Immature natural killer cell (primary cell): Measurements from ENCODE around the gene CCDC7. TPM values are rescaled to one million over a fixed set of nuclear protein-coding genes. Genes with fewer than 3 reads are reported as not detected.

Experiments used
- DNase-seq, 3 donors: peaks; one replicate each; pipeline ENCODE4 v3.0.0; 2022; ENCODE audit warnings: mixed read lengths in 1 of 3
- H3K27ac Mint-ChIP-seq, 6 donors: one replicate each; pipeline ENCODE4 v1.8.0; 2020; ENCODE audit warnings: mixed read lengths in 6 of 6, mild to moderate bottlenecking in 5 of 6, inconsistent platforms in 4 of 6, moderate library complexity in 3 of 6
- H3K27me3 Mint-ChIP-seq, 3 donors: one replicate each; pipeline ENCODE4 v1.8.0; 2020 to 2021; ENCODE audit warnings: low read depth in 3 of 3, mild to moderate bottlenecking in 3 of 3, mixed read lengths in 3 of 3, moderate library complexity in 3 of 3, inconsistent platforms in 1 of 3
- H3K36me3 Mint-ChIP-seq, 3 donors: one replicate each; pipeline ENCODE4 v1.8.0; 2020; ENCODE audit warnings: mixed read lengths in 3 of 3, inconsistent platforms in 2 of 3, mild to moderate bottlenecking in 2 of 3
- H3K4me1 Mint-ChIP-seq, 2 donors: one replicate each; pipeline ENCODE4 v1.8.0; 2020; ENCODE audit warnings: inconsistent platforms in 2 of 2, mild to moderate bottlenecking in 2 of 2, mixed read lengths in 2 of 2, moderate library complexity in 1 of 2
- H3K4me3 Mint-ChIP-seq, 5 donors: one replicate each; pipeline ENCODE4 v1.8.0; 2020; ENCODE audit warnings: mild to moderate bottlenecking in 5 of 5, mixed read lengths in 5 of 5, inconsistent platforms in 3 of 5, moderate library complexity in 3 of 5
- H3K9me3 Mint-ChIP-seq, 6 donors: one replicate each; pipeline ENCODE4 v1.8.0; 2020; ENCODE audit warnings: mild to moderate bottlenecking in 6 of 6, mixed read lengths in 6 of 6, inconsistent platforms in 4 of 6, moderate library complexity in 3 of 6
- polyA plus RNA-seq, 3 donors: library from polyadenylated mRNA; unstranded; fragments of 300-500 nt; fragmentation: Illumina TruSeq; gene quantifications; one replicate each; pipeline ENCODE4 v1.2.3, GENCODE V29; 2021

Gene CCDC7
- polyA plus RNA-seq, 3 donors from 2014 or later = 2.1 to 17.3 (median 8.9) TPM

DNA sequence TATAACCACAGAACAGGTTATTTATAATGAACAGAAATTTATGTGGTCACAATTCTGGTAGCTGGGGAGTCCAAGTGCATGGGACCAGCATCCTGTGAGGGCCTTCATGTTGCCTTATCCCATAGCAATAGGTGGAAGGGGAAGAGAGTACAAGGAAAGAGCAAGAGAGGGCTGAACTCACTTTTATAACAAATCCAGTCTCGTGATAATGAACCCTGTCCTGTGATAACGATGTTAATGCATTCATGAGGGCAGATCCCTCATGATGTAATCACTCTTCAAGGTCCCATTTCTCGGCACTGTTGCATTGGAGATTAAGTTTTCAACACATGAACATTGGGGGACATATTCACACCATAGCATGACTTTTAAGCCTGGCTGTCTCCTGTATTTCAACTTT lies 27.4 kb upstream of the CCDC7 start:
- Mint-ChIP-seq H3K4me3 (no peak overlapping the region), H3K27me3 (peaks cover 3 to 10% (median 3%) of the 10 kb centered on the region in 3 donors), H3K36me3 (peaks cover 0 to 6% (median 5%) of the 10 kb centered on the region in 3 donors), H3K9me3 (peaks cover 0 to 14% (median 7%) of the 10 kb centered on the region in 6 donors), H3K27ac (no peak overlapping the region), H3K4me1 (no peaks in the 10 kb centered on the region)
- no peak for DNase-seq

DNA sequence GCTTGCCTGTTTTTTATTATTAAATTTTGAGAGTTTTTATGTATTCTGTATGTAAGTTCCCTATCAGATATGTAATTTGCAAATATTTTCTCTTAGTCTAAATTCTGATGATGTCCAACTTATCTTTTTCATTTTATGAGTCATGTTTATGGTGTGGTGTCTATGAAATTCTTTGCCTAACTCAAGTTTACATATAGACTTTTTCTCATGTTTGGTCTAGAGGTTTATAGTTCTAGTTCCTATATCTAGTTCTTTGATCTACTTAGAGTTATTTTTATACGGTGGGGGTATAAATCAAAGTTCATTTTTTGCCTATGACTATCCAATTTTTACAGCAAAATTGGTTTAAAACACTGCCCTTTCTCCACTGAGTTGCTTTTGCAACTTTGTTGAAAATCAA lies 26.3 kb upstream of the CCDC7 start:
- H3K9me3 Mint-ChIP-seq = peaks cover 0 to 17% (median 10%) of the 10 kb centered on the region in 6 donors
- peaks cover 3 to 10% (median 4%) of the 10 kb centered on the region in 3 donors for H3K27me3 Mint-ChIP-seq
- no peak overlapping the region for H3K4me3 Mint-ChIP-seq
- no peak overlapping the region for H3K27ac Mint-ChIP-seq
- no peaks in the 10 kb centered on the region for H3K4me1 Mint-ChIP-seq
- peaks cover 3 to 6% (median 5%) of the 10 kb centered on the region in 3 donors for H3K36me3 Mint-ChIP-seq
- no peak for DNase-seq

DNA sequence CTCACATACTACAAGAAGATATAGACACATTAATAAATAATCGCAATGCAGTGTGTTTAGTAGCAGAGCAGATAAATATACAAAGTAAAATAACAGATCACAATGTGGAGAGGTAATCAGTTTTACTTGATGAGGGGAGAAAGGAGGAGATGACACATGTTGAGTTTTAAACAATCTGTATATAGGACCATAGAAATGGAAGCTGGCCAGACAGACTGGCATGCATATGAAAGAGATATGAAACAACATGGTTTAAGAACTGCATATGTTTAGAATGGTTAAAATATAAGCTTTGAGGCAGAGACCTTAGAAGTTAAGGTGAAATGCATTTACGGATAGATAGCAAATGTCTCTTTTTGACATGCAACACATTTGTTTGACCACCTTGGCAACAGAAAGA lies 19.8 kb upstream of the CCDC7 start:
- peaks cover 3 to 6% (median 5%) of the 10 kb centered on the region in 3 donors for H3K36me3 Mint-ChIP-seq
- DNase-seq = no peak
- peaks cover 2 to 13% (median 2%) of the 10 kb centered on the region in 3 donors for H3K27me3 Mint-ChIP-seq
- H3K9me3 Mint-ChIP-seq = peaks cover 0 to 17% (median 10%) of the 10 kb centered on the region in 6 donors
- no peak overlapping the region for H3K4me3 Mint-ChIP-seq
- no peaks in the 10 kb centered on the region for H3K4me1 Mint-ChIP-seq
- H3K27ac Mint-ChIP-seq = no peak overlapping the region

DNA sequence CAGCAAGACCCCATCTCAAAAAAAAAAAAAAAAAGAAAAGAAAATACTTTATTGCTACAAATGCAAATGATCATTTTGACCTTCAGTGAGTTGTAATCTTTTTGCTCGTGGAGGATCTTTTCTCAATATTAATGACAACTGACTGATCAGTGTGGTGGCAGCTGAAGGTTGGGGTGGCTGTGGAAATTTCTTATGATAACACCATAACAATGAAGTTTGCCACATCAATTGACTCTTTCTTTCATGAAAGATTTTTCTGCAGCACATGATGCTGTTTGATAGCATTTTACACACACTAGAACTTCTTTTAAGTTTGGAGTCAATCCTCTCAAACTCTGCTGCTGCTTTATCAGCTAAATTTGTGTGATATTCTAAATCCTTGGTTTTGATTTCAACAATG lies 12.4 kb upstream of the CCDC7 start:
- Mint-ChIP-seq H3K27ac (no peak overlapping the region), H3K4me3 (no peak overlapping the region), H3K36me3 (no peaks in the 10 kb centered on the region), H3K9me3 (peaks cover 0 to 4% (median 0%) of the 10 kb centered on the region in 6 donors), H3K27me3 (peaks cover 0 to 11% (median 1%) of the 10 kb centered on the region in 3 donors), H3K4me1 (no peaks in the 10 kb centered on the region)
- DNase-seq = no peak

DNA sequence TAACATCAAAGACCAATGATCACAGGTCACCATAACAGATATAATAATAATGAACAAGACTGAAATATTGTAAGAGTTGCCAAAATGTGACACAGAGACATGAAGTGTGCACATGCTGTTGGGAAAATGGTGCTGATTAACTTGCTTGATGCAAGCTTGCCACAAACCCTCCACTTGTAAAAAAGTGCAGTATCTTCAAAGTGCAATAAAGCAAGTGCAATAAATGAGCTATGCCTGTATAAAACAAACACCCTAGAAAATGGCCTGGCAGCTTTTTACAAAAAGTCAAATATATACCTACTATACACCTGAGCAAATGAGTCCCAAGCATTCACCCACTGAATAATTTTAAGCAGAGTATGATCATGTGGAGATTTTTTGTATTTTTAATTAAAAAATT lies 9.7 kb upstream of the CCDC7 start:
- H3K4me1 Mint-ChIP-seq = no peaks in the 10 kb centered on the region
- no peak for DNase-seq
- no peak overlapping the region for H3K27ac Mint-ChIP-seq
- H3K36me3 Mint-ChIP-seq = no peaks in the 10 kb centered on the region
- H3K4me3 Mint-ChIP-seq = no peak overlapping the region
- H3K9me3 Mint-ChIP-seq = peaks cover 0 to 4% (median 0%) of the 10 kb centered on the region in 6 donors
- peaks cover 1 to 11% (median 2%) of the 10 kb centered on the region in 3 donors for H3K27me3 Mint-ChIP-seq

DNA sequence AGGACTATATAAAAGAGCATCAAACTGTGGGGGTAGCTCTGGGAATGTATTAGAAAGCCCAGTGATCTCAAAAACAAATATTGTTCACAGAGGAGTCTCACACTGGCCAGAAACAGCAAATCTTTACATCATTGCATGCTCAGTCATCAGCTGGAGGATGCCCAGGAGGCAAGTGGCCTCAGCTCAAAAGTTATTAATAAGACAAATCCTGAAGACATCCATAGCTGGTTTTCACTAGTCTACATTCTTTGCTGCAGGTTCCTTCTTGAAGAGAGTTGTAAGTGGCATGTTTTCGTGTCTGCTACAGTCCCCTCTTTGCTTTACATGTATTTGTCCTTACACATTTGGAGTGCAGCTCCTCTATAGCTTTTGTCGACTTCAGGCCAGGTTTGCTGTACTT lies 8.6 kb upstream of the CCDC7 start:
- no peak overlapping the region for H3K27ac Mint-ChIP-seq
- DNase-seq = no peak
- peaks cover 0 to 4% (median 0%) of the 10 kb centered on the region in 6 donors for H3K9me3 Mint-ChIP-seq
- no peaks in the 10 kb centered on the region for H3K4me1 Mint-ChIP-seq
- no peaks in the 10 kb centered on the region for H3K36me3 Mint-ChIP-seq
- H3K4me3 Mint-ChIP-seq = no peak overlapping the region
- H3K27me3 Mint-ChIP-seq = peaks cover 1 to 11% (median 2%) of the 10 kb centered on the region in 3 donors

DNA sequence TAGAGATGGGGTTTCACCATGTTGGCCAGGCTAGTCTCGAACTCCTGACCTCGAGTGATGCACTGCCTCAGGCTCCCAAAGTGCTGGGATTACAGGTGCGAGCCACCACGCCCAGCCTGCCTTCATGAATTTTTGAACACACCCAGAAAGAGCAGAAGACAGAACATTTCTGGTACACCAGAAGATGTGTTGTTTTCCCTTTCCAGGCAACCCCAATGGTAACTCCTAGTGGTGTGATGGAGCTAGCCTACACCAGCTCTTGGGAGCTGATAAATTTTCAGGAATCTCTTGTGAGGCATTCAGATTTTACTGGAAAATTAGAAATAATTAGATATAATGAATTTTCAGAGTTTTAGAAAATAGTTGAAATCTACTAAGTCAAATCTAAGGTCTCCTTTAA lies 904 bp upstream of the CCDC7 start:
- Mint-ChIP-seq H3K27ac (peak overlapping the region; percentile 97 to 100 (median 98)), H3K27me3 (peaks cover 4 to 7% (median 4%) of the 10 kb centered on the region in 3 donors), H3K36me3 (peaks cover 0 to 3% (median 0%) of the 10 kb centered on the region in 3 donors), H3K4me3 (peak overlapping the region; percentile 90 to 97 (median 95)), H3K9me3 (no peaks in the 10 kb centered on the region), H3K4me1 (peaks cover 16 to 26% of the 10 kb centered on the region in 2 donors)
- no peak for DNase-seq

DNA sequence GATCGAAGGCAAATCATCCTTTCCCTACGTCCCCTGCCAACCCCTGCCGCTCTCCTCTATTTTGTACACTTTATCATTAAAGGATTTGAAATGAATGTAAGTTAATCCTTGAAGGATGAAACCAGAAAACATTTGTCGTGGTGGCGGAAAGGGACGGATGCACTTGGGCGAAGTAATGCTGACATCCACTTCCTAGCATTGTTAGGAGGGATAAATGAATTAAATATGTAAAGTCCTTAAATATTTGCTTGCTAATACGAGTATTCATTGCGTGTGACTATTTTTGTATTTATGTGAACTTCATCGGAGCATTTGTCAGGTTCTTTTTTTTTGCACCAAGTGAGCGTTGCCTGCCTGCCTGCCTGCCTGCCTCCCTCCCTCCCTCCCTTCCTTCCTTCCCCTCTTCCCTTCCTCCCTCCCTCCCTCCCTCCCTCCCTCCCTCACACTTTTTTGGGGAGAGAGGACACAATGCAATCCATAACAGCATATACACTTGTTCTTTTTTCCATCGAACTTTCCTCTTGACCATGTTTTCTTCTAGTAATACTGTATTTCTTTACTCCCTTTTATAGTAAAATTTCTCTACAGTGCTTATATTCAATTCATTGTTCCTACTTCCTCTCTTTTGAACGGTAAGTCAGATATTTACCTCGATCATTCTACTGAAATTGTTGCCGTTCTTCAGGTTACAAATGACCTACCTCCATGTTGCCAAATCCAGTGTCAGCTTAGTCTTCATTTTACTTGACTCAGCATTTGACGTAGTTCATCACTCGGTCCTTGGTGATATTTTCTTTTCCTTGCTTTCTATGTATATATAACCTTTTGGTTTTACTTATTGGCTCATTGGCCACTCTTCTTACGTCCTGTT lies 831 bp downstream of the CCDC7 start:
- peaks cover 2 to 7% (median 4%) of the 10 kb centered on the region in 3 donors for H3K27me3 Mint-ChIP-seq
- peak in 1 of 3 donors; percentile 10 for DNase-seq
- peaks cover 0 to 9% (median 2%) of the 10 kb centered on the region in 3 donors for H3K36me3 Mint-ChIP-seq
- H3K27ac Mint-ChIP-seq = peak overlapping the region; percentile 93 to 100 (median 98)
- peak overlapping the region; percentile 90 to 97 (median 95) for H3K4me3 Mint-ChIP-seq
- H3K9me3 Mint-ChIP-seq = no peaks in the 10 kb centered on the region
- peaks cover 16 to 26% of the 10 kb centered on the region in 2 donors for H3K4me1 Mint-ChIP-seq

DNA sequence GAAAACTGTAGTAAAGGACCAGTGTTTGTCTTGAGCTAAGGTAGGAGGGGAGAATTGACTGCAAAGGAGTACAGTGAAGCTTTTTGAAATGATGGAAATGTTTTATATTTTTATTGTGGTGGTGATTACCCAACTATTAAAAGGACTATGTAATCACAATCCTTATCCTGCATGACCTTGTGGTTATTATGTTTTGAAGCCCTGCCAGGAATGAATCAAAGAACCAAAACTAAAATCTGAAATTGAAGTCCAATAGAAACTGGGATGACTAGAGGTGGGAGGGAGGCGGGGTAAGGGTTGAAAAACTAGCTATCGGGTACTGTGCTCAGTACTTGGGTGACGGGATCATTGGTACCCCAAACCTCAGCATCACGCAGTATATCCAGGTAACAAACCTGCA lies 8.2 kb downstream of the CCDC7 start:
- Mint-ChIP-seq H3K9me3 (no peaks in the 10 kb centered on the region), H3K27me3 (peaks cover 0 to 2% (median 0%) of the 10 kb centered on the region in 3 donors), H3K36me3 (peaks cover 24 to 40% (median 31%) of the 10 kb centered on the region in 3 donors), H3K27ac (no peak overlapping the region), H3K4me3 (no peak overlapping the region), H3K4me1 (peaks cover 10 to 17% of the 10 kb centered on the region in 2 donors)
- no peak for DNase-seq

DNA sequence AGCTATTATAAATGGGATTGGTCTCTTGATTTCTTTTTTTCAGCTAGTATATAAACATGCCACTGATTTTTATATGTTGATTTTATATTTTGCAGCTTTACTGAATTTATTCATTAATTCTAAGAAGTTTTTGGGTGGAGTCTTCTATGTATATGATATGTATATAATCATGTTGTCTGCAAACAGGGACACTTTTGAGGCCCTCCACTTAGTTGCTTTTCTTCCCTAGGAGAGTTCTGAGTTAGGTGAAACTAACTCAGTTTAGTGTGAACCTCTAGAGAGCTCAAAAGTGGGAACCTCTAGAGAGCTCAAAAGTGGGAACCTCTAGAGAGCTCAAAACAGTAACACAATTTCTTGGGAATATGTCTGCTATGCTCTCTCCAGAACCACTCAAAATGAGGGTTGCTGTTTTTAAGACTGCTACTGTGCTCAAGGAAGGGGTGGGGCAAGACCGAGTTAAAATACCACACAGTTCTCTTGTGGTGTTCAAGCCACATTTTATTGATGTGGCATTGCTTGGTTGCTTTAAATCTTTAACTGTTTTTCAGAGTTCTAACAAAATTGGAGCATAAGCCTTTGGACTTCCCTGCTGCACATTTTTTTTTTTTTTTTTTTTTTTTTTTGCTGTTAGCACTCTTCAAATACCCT lies 13.2 kb downstream of the CCDC7 start:
- H3K27ac Mint-ChIP-seq = peak overlapping the region in 5 of 6 donors; percentile 3 to 62 (median 15)
- peaks cover 18 to 22% (median 19%) of the 10 kb centered on the region in 3 donors for H3K36me3 Mint-ChIP-seq
- peak; percentile 26 to 52 (median 38) for DNase-seq
- H3K27me3 Mint-ChIP-seq = no peaks in the 10 kb centered on the region
- no peaks in the 10 kb centered on the region for H3K9me3 Mint-ChIP-seq
- H3K4me1 Mint-ChIP-seq = peaks cover 16 to 32% of the 10 kb centered on the region in 2 donors
- peak overlapping the region; percentile 29 to 46 (median 42) for H3K4me3 Mint-ChIP-seq

DNA sequence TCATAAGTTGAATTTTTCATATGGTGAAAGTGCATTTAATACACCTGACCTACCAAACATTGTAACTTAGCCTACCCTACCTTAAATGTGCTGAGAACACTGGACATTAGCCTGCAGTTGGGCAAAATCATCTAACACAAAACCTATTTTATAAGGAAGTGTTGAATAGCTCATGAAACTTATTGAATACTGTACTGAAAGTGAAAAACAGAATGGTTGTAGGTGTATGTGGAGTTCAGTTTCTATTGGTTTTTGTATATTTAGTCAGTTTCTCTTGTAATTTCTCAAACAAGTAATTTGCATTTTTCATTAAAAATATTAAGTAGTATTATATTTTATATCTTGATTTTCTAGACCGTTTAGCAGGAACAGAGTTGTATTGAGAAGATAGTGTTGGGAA lies 15.3 kb downstream of the CCDC7 start:
- no peak overlapping the region for H3K27ac Mint-ChIP-seq
- no peak overlapping the region for H3K4me3 Mint-ChIP-seq
- peaks cover 16 to 32% of the 10 kb centered on the region in 2 donors for H3K4me1 Mint-ChIP-seq
- H3K27me3 Mint-ChIP-seq = no peaks in the 10 kb centered on the region
- peaks cover 12 to 26% (median 13%) of the 10 kb centered on the region in 3 donors for H3K36me3 Mint-ChIP-seq
- no peak for DNase-seq
- no peaks in the 10 kb centered on the region for H3K9me3 Mint-ChIP-seq

DNA sequence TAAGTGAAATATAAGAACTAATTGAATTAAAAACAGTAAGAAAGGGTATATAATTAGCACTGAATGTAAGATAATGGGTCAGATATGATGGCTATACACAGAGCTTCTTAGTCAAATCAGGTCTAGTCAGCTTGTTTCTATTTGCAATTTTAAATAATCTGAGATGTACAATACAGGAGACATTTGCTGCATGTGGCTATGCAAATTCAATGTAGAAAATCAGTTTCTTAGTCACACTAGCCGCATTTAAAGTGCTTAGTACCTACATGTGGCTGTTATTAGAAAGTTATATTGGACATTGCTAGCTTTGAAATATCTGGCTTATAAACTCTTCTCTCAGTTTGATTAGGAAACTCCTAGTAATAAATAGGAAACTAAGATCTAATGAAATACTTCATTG lies 25.3 kb downstream of the CCDC7 start:
- Mint-ChIP-seq H3K9me3 (no peaks in the 10 kb centered on the region), H3K27ac (no peak overlapping the region), H3K27me3 (no peaks in the 10 kb centered on the region), H3K4me1 (no peaks in the 10 kb centered on the region), H3K36me3 (peaks cover 15 to 56% (median 31%) of the 10 kb centered on the region in 3 donors), H3K4me3 (no peak overlapping the region)
- DNase-seq = no peak

DNA sequence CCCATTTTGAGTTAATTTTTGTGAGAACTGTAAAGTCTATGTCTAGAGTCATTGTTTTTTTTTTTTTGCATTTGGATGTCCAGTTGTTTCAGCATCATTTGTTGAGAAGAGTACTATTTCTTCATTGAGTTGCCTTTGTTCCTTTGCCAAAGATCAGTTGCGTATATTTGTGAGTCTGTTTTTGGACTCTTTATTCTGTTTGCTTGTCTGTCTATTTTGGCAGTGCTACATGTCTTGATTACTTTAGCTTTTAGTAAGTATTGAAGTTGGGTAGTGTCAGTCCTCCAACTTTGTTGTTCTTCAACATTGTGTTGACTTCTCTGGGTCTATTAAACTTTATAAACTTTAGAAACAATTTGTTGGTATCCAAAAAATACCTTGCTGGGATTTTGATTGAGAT lies 31.6 kb downstream of the CCDC7 start:
- no peak for DNase-seq
- no peaks in the 10 kb centered on the region for H3K27me3 Mint-ChIP-seq
- no peak overlapping the region for H3K27ac Mint-ChIP-seq
- H3K36me3 Mint-ChIP-seq = peaks cover 36 to 76% (median 62%) of the 10 kb centered on the region in 3 donors
- no peak overlapping the region for H3K4me3 Mint-ChIP-seq
- H3K9me3 Mint-ChIP-seq = peaks cover 5 to 12% (median 9%) of the 10 kb centered on the region in 6 donors
- no peaks in the 10 kb centered on the region for H3K4me1 Mint-ChIP-seq

DNA sequence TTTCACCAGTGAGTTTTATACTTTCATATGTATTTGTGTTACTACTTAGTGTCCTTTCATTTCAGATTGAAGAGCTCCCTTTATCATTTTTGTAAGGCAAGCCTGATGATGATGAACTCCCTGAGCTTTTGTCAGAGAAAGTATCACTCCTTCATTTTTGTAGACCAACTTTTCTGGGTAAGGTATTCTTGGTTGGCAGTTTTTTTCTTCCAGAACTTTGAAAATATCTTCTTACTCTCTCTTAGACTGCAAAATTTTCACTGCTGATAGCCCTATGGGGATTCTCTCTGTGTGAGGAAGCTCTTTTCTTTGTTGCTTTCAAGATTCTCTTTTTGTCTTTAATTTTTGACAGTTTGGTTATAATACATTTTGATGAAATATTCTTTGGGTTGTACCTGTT lies 35.7 kb downstream of the CCDC7 start:
- H3K9me3 Mint-ChIP-seq = peaks cover 12 to 23% (median 16%) of the 10 kb centered on the region in 6 donors
- H3K36me3 Mint-ChIP-seq = peaks cover 54 to 82% (median 81%) of the 10 kb centered on the region in 3 donors

More for the DNA sequence above, 35.7 kb downstream of the CCDC7 start:
- Mint-ChIP-seq H3K4me1 (peaks cover 0 to 1% of the 10 kb centered on the region in 2 donors), H3K27ac (no peak overlapping the region), H3K4me3 (no peak overlapping the region), H3K27me3 (no peaks in the 10 kb centered on the region)
- no peak for DNase-seq
